ENCODE measurements around the gene ZNF780A.
"Not testable (repeated sequence)": the region's sequence is repeated elsewhere in the genome, so short reads cannot be mapped to it uniquely, and the experiment has no call there.

ZNF780A gene

DNA sequence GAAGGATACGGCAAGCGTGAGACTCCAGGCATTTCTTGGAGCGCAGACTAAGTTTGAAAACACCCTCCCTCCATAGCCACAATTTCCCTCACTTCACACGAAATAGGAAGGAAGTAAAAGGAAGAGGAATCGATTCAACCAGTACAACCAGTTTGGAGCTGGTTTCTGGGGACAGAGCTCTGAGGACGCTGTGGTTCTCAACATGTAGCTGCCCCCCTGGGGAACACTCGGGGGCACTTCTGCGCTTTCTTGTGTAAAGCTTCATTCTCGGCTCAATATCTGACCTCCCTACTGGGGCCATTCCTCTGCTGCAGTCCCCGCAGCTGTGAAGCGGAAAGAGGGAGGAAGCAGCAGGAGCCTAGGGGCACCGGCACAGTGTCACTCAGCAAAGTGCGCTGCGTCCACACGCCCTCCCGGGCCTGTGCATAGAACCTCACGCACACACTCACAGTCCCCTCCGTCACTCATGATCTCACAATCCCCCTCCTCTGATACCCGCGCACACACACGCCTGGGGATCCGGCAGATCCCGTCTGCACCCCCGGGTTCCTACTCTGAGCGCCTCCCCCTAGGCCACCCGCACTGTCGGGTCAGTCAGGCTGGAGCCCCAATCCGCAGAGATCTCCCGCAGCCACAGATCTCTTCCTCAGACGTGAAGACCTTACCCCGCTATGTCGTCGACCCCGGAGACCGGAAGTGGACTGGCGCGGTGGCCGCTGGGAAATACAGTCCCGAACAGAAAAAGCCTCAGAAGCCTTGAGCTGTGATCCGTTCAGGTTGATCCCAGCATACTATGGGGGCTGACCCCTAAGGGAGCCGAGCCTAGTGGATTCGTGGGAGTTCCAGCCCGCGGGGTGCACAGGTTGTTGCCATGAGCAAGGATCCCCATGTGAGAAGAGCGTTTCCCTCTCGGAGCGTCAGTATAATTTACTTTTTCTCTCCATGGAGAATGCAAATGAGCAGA is at the start of gene ZNF780A:
Gene ZNF780A, minus strand, starts transcription at position 703 of the 964 bp plus-strand sequence. CDS start 6,190 bp downstream, outside the sequence.
- DNase-seq = peak; percentile 61 to 66

DNA sequence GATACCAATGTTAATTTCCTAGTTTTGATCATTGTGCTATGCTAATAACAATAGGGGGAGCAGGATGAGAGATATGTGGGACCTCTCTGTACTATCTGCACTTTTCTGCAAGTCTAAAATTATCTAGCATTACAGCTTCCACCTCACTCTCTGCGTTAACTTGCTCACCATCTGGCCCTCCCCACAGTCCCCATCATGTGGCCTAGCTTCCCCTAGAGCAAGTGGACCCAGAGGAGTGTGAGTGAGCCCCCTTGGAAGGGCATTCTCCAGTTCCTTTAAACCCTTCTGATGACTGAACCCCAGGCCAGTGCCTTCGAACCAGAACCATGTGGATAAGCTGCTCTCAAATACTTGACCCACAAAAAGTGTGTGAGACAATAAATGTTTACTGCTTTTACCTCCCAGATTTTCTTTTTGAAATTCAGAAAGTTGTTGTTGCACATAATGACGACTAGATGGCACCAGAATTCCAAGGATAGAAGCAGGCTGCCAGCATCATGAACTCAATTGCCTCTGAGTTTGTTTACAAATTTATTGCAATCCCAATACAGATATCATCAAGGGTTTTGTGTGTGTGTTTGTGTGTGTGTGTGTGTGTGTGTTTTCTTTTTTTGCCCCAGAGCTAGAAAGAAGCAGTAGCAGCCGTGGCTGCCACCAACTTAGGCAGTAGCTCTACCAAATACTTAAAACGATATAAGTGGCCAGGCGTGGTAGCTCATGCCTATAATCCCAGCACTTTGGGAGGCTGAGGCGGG is 49.0 kb upstream of the ZNF780A start:
- no peak for DNase-seq

DNA sequence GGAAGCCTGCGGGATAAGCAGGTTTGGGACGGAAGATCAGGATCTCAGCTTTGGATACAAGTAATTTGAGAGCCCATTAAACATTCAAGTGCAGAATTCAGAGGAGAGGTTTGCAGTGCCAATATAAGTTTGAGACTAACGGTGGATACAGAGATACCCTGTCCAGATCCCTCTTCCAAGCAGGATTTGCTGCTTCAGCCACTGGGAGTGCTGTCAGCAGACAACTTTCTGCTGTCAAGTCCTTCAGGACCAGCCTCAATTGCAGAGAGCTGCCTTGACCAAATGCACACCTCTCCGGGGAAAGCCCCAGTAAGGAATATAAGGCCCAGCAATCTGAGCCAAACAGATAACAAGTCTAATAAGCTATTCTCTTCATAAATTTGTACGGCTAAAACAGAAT is 46.1 kb upstream of the ZNF780A start:
- no peak for DNase-seq

DNA sequence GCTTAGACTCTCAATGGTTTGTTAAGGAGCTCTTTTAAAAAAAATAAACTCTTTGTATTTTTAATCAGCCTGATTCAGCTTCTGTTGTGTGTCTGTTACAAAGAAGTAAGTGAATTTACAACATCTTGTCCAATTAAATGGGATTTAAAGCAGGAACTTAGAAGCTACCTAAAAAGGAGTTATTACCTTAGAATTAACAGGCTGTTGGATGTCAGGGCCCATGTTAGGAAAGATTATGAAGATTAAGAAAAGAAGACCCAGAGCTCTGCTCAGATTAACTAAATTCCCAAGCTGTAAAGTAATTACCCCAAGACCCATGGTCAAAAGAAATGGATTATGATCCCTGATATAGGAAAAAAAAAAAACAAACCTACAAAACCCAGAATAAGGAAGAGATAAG is 44.1 kb upstream of the ZNF780A start:
- no peak for DNase-seq

DNA sequence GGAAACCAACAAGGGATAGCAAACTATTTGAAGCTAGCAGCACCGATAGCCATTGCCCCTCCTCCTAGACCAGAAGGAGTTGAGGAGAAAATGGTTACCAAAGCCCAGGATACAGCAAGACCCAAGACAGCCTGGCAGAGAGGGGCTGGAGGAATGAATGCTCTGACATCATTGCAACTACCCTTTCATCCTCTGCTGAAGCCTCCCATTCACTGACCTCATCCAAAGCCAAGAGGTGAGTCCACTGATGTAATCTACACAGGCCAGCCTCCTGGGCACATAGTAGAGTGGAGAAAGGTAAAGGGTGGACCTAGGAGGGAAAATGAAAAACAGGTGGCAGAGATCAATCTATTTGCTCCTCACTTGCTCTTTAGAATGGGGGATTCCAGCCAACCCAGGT is 42.7 kb upstream of the ZNF780A start:
- no peak for DNase-seq

DNA sequence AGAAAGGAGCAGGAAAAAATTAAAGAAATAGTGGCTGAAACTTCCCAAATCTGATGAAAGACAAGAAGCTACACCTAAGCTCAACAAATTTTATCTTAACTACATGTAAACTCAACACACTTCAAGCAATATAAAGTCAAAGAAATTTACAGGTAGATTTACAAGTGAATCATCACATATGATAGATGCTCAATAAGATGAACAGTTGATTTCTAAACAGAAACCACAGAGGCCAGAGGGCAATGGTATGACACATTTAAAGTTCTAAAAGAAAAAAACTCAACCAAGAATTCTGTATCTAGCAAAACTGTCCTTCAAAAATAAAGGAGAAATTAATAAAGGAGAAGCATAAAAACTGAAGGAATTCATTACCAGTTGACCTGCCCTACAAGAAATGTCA is 39.3 kb upstream of the ZNF780A start:
- DNase-seq = no peak

DNA sequence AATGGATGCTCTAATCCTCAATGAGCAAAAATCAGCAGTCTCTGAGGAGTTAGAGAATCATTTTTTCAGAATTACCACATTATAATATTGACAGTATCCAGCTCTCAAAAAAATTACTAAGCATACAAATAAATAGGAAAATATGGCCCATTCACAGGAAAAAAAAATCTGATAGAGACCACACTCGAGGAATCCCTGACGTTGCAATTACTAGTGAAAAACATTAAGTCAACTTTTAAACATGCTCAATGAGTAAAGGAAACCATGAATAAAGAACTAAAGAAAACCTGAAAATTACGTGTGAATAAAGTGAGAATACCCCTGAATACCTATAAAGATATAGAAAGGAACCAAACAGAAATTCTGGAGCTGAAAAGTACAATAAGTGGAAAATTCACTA is 38.7 kb upstream of the ZNF780A start:
- no peak for DNase-seq

DNA sequence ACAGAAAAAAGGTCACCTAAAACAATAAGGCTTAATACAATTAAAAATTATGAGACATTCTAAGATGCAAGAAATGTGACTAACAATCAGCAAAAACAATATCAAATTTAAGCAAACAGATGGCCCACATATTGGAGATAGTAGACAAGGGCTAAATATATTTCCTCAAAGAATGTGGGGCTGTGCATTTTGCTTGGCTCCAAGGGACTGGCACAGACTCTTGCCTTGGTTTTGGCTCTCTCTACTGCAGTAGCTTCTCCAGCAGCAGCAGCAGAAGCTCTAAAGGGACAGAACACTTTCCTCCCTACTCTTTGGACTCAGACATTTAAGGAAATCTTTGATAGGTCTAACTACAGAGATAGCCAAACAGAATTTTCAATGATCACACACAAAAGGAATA is 38.2 kb upstream of the ZNF780A start:
- DNase-seq = no peak

DNA sequence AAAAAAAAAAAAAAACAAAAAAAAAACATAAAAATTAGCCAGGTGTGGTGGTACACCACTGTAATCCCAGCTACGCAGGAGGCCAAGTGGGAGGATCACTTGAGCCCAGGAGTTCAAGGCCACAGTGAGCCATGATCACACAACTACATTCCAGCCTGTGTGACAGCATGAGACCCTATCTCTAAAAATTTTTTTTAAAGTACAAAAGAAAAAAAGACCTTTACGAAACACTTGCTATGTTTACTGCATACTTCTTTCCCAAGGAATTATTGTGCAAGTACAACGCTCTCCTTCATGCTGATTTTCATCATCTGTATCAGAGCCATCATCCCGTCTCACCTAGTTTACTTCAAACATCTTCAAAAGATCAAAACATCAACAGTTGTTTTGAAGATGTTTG is 28.6 kb upstream of the ZNF780A start:
- DNase-seq = no peak

DNA sequence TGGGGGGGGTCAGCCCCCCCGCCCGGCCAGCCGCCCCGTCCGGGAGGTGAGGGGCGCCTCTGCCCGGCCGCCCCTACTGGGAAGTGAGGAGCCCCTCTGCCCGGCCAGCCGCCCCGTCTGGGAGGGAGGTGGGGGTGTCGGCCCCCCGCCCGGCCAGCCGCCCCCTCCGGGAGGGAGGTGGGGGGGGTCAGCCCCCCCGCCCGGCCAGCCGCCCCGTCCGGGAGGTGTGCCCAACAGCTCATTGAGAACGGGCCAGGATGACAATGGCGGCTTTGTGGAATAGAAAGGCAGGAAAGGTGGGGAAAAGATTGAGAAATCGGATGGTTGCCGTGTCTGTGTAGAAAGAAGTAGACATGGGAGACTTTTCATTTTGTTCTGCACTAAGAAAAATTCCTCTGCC is 27.9 kb upstream of the ZNF780A start:
- not testable (repeated sequence) for DNase-seq

DNA sequence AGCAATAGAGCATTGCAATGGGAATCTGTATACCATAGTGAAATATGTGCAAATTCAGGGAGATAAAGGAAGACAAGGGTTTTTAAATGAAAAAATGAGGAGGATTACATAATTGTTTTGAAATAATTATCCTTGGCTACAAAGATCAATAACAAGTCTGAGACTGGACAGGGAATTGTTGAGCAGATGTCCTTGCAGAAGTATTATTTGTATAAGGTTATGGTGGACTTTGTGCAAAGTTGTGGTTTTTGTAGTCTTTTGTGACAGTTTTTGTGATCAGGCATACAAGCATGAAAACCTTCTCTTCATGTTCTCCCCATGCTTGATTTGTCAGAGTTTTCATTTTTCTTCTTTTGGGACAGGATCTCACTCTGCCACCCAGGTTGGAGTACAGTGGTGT is 25.3 kb upstream of the ZNF780A start:
- no peak for DNase-seq

DNA sequence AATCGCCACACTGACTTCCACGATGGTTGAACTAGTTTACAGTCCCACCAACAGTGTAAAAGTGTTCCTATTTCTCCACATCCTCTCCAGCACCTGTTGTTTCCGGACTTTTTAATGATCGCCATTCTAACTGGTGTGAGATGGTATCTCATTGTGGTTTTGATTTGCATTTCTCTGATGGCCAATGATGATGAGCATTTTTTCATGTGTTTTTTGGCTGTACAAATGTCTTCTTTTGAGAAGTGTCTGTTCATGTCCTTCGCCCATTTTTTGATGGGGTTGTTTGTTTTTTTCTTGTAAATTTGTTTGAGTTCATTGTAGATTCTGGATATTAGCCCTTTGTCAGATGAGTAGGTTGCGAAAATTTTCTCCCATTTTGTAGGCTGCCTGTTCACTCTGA is 23.4 kb upstream of the ZNF780A start:
- not testable (repeated sequence) for DNase-seq

DNA sequence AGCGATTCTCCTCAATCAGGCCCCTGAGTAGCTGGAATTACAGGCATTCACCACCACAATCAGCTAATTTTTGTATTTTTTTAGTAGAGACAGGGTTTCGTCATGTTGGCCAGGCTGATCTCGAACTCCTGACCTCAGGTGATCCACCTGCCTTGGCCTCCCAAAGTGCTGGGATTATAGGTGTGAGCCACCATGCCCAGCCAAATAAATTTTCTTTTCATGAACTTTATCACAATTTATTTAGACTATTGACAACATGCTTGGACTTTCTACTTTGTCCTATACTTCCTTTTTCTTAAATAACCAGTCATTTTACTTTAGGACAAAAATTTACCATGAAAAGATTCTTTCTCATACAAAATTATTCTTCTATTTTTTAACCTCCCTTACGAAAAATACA is 21.5 kb upstream of the ZNF780A start:
- DNase-seq = not testable (repeated sequence)

DNA sequence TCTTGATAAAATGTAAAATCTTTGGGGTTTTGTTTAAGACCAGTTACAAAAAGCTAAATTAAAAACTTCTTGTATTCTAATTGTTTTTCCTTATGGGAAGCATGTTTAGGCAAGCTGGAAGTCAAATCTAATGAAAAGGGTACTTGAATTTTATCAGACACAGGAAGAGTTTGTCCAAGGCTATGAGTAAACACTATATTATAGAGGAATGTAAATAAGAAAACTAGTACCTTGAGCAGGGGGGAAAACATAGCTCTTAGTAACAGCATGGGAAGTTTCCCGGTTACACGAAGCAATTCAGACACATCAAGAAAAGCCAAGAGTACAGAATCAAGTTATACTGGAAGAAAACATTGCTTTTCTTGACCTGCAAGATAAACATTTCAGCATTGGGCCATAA is 19.8 kb upstream of the ZNF780A start:
- no peak for DNase-seq

DNA sequence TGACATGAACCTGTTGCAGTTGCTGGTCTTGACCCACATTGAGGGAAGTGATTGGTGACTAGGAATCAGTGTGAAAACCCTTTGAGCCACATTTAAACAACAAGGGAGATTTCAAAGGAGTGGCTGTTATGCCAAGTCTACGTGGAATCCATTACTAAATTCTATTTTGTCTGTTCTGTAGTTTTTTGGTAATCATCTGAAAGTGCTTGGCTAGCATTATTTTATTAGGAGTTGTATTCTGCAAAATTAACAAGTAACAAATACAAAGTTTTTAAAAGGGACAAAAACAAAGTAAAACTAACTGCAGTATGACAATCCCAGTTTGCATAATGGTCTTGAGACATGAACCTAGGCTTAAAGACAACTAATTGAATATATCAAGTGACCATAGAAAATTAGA is 14.0 kb upstream of the ZNF780A start:
- DNase-seq = no peak

DNA sequence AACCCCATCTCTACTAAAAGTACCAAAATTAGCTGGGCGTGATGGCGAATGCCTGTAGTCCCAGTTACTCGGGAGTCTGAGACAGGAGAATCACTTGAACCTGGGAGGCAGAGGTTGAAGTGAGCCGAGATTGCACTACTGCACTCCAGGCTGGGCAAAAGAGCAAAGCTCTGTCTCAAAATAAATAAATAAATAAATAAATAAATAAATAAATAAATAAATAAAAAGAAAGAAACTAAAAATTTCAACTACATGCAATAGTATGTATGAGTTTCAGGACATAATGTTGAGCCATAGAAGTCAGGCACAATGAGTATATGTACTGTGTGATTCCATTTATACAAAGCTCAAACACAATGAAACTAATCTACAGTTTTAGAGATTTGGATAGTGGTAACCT is 12.9 kb upstream of the ZNF780A start:
- DNase-seq = no peak

DNA sequence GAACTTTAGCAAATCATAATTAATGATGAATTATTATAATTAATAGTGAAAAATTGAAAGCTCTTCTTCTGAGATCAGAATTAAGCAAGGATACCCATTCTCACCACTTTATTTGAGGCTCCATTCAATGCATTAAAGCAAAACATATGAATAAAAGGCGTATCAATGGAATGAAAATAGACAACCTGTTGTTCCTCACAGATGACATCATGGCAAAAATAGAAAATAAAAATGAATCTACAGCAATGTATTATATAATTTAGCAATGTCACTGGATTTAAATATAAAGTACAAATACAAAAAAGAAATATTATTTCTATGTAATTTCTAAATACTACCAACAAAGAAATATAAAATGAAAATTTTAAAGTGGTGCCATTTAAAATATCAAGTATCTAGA is 11.1 kb upstream of the ZNF780A start:
- no peak for DNase-seq

DNA sequence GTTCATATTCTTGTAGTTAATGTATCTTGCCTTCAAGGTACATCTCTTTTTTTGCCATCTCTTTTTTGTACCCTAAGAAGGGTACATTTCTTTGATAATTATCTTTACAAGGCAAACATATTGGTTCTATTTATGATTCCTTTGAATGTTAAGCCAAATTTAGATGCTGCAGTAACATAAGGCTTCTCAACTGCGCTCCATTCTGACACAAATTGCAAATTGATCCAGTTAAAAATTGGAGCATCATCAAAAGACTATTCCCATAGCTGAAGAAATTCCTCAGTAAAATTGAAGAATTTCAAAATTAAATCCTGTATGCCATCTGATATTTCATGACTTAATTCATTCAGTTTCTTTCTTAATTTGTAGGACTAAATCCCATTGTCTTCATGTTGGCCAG is 2.7 kb upstream of the ZNF780A start:
- DNase-seq = no peak

DNA sequence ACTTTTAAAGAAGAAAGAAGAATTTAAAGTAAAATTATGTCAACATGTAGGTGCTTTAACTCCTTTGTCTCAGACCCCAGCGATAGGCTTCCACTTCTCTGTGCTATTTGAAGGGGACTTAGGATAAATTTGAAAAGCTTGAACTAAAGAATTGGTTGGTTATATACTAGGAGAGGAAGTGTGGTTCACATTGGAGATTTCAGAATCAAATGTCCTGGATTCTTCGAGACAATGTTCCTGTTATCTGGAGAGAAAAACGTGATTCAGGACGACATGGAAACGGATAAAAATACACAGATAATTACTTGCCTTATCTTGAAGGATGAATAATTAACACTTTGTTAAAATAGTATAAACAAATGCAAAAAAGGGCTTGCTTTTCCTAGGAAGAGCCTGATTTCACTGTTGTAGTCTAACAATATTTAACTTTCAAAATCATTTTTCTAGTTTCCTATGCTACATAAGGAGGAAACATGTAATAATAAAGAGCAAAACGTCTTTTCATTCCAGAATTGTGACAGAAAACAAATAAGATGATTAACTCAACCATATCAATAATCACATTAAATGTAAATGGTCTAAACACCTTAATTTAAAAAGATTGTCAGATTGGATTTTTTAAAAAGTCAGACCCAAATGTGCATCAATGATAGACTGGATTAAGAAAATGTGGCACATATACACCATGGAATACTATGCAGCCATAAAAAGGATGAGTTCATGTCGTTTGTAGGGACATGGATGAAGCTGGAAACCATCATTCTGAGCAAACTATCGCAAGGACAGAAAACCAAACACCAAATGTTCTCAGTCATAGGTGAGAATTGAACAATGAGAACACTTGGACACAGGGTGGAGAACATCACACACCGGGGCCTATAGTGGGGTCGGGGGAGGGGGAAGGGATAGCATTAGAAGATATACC is 724 bp upstream of the ZNF780A start:
- DNase-seq = no peak

DNA sequence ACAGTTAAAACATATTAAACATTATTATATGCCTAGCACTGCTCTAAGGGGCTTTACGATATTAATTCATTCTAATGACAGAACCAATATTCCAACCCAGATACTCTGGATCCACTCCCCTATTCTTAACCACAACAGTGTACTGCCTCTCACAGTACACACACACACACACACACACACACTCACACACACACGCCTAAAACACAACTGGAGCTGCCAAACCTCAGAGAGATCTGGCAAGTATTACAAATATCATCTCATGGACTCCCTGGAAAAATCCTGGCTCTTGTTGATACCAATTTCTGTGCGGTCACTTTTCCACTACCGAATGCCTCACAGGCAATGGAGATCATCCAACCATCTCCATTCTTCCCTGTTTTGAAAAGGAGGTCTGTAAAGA is 1.3 kb downstream of the ZNF780A start:
- no peak for DNase-seq

DNA sequence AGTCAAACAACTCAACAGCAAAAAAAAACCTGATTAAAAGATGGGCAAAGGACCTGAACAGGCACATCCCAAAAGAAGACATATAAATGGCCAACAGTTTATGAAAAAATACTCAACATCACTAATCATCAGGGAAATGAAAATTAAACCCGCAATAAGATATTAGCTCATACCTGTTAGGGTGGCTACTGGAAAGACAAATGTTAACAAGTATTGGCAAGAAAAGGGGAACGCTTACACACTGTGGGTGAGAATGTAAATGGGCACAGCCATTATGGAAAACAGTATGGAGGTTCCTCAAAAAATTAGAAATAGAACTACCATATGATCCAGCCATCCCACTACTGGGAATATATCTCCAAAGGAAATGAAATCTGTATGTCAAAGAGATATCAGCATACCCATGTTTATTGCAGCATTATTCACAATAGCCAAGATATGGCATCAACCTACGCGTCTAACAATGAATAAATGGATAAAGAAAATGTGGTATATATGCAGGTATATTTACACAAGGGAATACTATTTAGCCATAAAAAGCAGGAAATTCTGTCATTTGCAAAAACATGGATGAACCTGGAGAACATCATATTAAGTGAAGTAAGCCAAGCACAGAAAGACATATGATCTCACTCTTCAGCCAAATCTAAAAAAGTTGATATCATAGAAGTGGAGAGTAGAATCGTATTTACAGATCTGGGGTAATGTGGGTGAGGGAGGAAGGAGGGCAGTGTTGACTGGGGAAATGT is 2.3 kb downstream of the ZNF780A start:
- no peak for DNase-seq

DNA sequence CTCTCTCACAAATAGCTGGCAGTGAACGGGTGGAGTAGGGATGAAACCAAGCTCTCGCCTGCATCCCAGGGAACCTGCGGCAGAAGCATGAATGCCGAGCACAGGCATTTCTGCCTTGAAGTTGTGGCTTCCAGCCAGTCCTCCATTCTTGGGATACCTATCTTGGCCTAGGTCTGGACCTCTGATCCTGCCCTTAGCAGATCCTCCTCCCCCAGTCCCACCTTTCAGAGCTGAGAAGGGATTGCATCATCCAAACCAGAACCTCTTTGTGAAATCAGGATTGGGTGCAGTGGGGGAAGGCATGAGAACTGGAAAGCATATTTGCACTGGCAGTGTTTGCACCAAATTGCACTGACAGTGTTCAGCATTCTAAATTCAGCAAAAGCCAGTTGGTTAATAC is 5.8 kb downstream of the ZNF780A start:
- DNase-seq = no peak
